ENCODE results near the gene C1orf216. TPM values are rescaled to one million over a fixed set of nuclear protein-coding genes. Genes with fewer than 3 reads are reported as not detected.

C1orf216 gene
- polyA plus RNA-seq, 1 donor from 2014 or later = 6.7 TPM

- H3K9ac ChIP-seq (ENCODE audit: low read length) = no peak overlapping the region
- no peaks in the 10 kb centered on the region for H3K9me2 ChIP-seq (ENCODE audit: insufficient read depth, low read length)
- H3K9me3 ChIP-seq (ENCODE audit: low read length) = no peaks in the 10 kb centered on the region
- H3F3A ChIP-seq (ENCODE audit: insufficient read depth, low read length, poor library complexity, severe bottlenecking) = no peaks in the 10 kb centered on the region
- H3K27ac ChIP-seq (ENCODE audit: low read length) = no peak overlapping the region
- no peaks in the 10 kb centered on the region for H3K27me3 ChIP-seq (ENCODE audit: insufficient read depth, low read depth, low read length)
- TF ChIP-seq, protein P1, sequence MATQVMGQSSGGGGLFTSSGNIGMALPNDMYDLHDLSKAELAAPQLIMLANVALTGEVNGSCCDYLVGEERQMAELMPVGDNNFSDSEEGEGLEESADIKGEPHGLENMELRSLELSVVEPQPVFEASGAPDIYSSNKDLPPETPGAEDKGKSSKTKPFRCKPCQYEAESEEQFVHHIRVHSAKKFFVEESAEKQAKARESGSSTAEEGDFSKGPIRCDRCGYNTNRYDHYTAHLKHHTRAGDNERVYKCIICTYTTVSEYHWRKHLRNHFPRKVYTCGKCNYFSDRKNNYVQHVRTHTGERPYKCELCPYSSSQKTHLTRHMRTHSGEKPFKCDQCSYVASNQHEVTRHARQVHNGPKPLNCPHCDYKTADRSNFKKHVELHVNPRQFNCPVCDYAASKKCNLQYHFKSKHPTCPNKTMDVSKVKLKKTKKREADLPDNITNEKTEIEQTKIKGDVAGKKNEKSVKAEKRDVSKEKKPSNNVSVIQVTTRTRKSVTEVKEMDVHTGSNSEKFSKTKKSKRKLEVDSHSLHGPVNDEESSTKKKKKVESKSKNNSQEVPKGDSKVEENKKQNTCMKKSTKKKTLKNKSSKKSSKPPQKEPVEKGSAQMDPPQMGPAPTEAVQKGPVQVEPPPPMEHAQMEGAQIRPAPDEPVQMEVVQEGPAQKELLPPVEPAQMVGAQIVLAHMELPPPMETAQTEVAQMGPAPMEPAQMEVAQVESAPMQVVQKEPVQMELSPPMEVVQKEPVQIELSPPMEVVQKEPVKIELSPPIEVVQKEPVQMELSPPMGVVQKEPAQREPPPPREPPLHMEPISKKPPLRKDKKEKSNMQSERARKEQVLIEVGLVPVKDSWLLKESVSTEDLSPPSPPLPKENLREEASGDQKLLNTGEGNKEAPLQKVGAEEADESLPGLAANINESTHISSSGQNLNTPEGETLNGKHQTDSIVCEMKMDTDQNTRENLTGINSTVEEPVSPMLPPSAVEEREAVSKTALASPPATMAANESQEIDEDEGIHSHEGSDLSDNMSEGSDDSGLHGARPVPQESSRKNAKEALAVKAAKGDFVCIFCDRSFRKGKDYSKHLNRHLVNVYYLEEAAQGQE (IDR thresholded peaks at IDR 0.05; ENCODE audit: borderline replicate concordance) = no peak
- TF ChIP-seq, protein P2, sequence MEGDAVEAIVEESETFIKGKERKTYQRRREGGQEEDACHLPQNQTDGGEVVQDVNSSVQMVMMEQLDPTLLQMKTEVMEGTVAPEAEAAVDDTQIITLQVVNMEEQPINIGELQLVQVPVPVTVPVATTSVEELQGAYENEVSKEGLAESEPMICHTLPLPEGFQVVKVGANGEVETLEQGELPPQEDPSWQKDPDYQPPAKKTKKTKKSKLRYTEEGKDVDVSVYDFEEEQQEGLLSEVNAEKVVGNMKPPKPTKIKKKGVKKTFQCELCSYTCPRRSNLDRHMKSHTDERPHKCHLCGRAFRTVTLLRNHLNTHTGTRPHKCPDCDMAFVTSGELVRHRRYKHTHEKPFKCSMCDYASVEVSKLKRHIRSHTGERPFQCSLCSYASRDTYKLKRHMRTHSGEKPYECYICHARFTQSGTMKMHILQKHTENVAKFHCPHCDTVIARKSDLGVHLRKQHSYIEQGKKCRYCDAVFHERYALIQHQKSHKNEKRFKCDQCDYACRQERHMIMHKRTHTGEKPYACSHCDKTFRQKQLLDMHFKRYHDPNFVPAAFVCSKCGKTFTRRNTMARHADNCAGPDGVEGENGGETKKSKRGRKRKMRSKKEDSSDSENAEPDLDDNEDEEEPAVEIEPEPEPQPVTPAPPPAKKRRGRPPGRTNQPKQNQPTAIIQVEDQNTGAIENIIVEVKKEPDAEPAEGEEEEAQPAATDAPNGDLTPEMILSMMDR (IDR thresholded peaks at IDR 0.05; ENCODE audit: poor library complexity, severe bottlenecking) = no peak
- TF ChIP-seq POLR2AphosphoS5 (IDR thresholded peaks at IDR 0.05) (no peak), RAD21 (conservative IDR thresholded peaks at IDR 0.05) (no peak), SMC3 (conservative IDR thresholded peaks at IDR 0.05; ENCODE audit: poor library complexity) (no peak), MXI1 (conservative IDR thresholded peaks at IDR 0.05; ENCODE audit: poor library complexity, severe bottlenecking) (no peak), EZH2 (IDR thresholded peaks at IDR 0.05; ENCODE audit: borderline replicate concordance, insufficient read depth, low read length, poor library complexity, severe bottlenecking) (no peak), TAF1 (IDR thresholded peaks at IDR 0.05; ENCODE audit: low read depth) (no peak), EP300 (conservative IDR thresholded peaks at IDR 0.05; ENCODE audit: poor library complexity, severe bottlenecking) (no peak)
- H2AFZ ChIP-seq (ENCODE audit: low read depth, low read length) = no peak overlapping the region
- no peaks in the 10 kb centered on the region for H3K36me3 ChIP-seq (ENCODE audit: insufficient read depth, low read length)
- no peaks in the 10 kb centered on the region for H4K20me1 ChIP-seq (ENCODE audit: insufficient read depth)
- H3K4me3 ChIP-seq (ENCODE audit: low read length) = no peak overlapping the region
- no peaks in the 10 kb centered on the region for H3K79me2 ChIP-seq (replicated peaks; ENCODE audit: insufficient read depth, low read length)
- H3K4me2 ChIP-seq (ENCODE audit: low read length) = no peak overlapping the region
Observed at GRCh38 chr1:35727434-35728040, 8.9 kb upstream of the C1orf216 start.

- no peak overlapping the region for H3K4me3 ChIP-seq (ENCODE audit: low read length)
- H4K20me1 ChIP-seq (ENCODE audit: insufficient read depth) = no peaks in the 10 kb centered on the region
- H3K27me3 ChIP-seq (ENCODE audit: insufficient read depth, low read depth, low read length) = no peaks in the 10 kb centered on the region
- H2AFZ ChIP-seq (ENCODE audit: low read depth, low read length) = peak overlapping the region; percentile 57
- no peaks in the 10 kb centered on the region for H3K9me3 ChIP-seq (ENCODE audit: low read length)
- H3K9me2 ChIP-seq (ENCODE audit: insufficient read depth, low read length) = no peaks in the 10 kb centered on the region
- no peak overlapping the region for H3K9ac ChIP-seq (ENCODE audit: low read length)
- H3K27ac ChIP-seq (ENCODE audit: low read length) = no peak overlapping the region
- no peaks in the 10 kb centered on the region for H3K36me3 ChIP-seq (ENCODE audit: insufficient read depth, low read length)
- TF ChIP-seq, protein P1 (IDR thresholded peaks at IDR 0.05; ENCODE audit: borderline replicate concordance) = no peak
- TF ChIP-seq EP300 (conservative IDR thresholded peaks at IDR 0.05; ENCODE audit: poor library complexity, severe bottlenecking) = no peak
- TF ChIP-seq SMC3 (conservative IDR thresholded peaks at IDR 0.05; ENCODE audit: poor library complexity) = peak; percentile 94
- TF ChIP-seq RAD21 (conservative IDR thresholded peaks at IDR 0.05) = peak; percentile 93
- no peak for TF ChIP-seq TAF1 (IDR thresholded peaks at IDR 0.05; ENCODE audit: low read depth)
- peak; percentile 42 for TF ChIP-seq MXI1 (conservative IDR thresholded peaks at IDR 0.05; ENCODE audit: poor library complexity, severe bottlenecking)
- TF ChIP-seq, protein P2 (IDR thresholded peaks at IDR 0.05; ENCODE audit: poor library complexity, severe bottlenecking) = peak; percentile 94
- H3F3A ChIP-seq (ENCODE audit: insufficient read depth, low read length, poor library complexity, severe bottlenecking) = no peaks in the 10 kb centered on the region
- no peak overlapping the region for H3K4me2 ChIP-seq (ENCODE audit: low read length)
- no peaks in the 10 kb centered on the region for H3K79me2 ChIP-seq (replicated peaks; ENCODE audit: insufficient read depth, low read length)
Observed at GRCh38 chr1:35726450-35727433, 8.1 kb upstream of the C1orf216 start.

Data from neural cell (in vitro differentiated cells).